ENCODE measurements around the gene ZMYND12. TPM values are rescaled to one million over a fixed set of nuclear protein-coding genes. Genes with fewer than 3 reads are reported as not detected.

Gene ZMYND12
- polyA plus RNA-seq, 3 donors = 0.76 to 1.3 (median 1.2) TPM

DNA sequence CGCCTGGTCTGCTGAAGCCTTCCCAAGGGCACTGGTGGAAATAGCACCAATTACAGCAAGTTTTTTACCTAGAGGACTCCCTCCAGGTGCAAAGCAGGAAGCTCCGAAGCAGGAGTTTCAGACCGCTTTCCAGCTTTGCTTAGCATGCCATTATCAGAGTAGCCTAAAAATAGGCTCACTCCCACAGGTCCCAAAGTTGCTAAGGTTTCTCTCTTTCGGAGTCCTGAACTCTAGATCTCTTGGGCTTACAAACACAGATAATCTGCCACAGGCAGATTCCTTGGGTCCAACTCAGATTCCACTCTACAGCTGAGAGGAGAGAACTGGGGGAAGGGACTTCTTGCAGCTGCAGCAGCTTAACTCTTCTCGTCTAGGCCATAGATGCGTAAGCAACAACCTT is 22.5 kb downstream of the ZMYND12 start:
- no peak overlapping the region for H3K4me3 ChIP-seq (replicated peaks in 1 of 3; ENCODE audit: low read depth in 2 of 3, low read length in 3 of 3)
- Mint-ChIP-seq H3K4me3 (no peak overlapping the region), H3K4me1 (peaks cover 5% of the 10 kb centered on the region), H3K9me3 (no peaks in the 10 kb centered on the region), H3K27me3 (ENCODE audit: low read depth in 3 of 3) (peaks cover 0 to 2% (median 2%) of the 10 kb centered on the region in 3 donors), H3K27ac (no peak overlapping the region), H3K36me3 (no peaks in the 10 kb centered on the region)
- intact Hi-C loops (cut with micrococcal nuclease) = no loop called here
- no peaks in the 10 kb centered on the region for H3K27me3 ChIP-seq (ENCODE audit: control insufficient read depth in 2 of 2, insufficient read depth in 2 of 2, low read length in 2 of 2)
- no peaks in the 10 kb centered on the region for H3K9me3 ChIP-seq (replicated peaks in 1 of 2; ENCODE audit: control insufficient read depth in 1 of 2, insufficient read depth in 1 of 2, low read length in 2 of 2)
- H2AFZ ChIP-seq (ENCODE audit: insufficient read depth, low read depth, low read length, poor library complexity, severe bottlenecking) = no peak overlapping the region
- no peak for DNase-seq
- H4K20me1 ChIP-seq (ENCODE audit: insufficient read depth, low read length) = no peaks in the 10 kb centered on the region
- WGBS (ENCODE audit: insufficient coverage) = 100% methylated on average over 2 of the region's 6 CpGs
- no peaks in the 10 kb centered on the region for H3K79me2 ChIP-seq (ENCODE audit: insufficient read depth, low read length)
- TF ChIP-seq, protein P1, sequence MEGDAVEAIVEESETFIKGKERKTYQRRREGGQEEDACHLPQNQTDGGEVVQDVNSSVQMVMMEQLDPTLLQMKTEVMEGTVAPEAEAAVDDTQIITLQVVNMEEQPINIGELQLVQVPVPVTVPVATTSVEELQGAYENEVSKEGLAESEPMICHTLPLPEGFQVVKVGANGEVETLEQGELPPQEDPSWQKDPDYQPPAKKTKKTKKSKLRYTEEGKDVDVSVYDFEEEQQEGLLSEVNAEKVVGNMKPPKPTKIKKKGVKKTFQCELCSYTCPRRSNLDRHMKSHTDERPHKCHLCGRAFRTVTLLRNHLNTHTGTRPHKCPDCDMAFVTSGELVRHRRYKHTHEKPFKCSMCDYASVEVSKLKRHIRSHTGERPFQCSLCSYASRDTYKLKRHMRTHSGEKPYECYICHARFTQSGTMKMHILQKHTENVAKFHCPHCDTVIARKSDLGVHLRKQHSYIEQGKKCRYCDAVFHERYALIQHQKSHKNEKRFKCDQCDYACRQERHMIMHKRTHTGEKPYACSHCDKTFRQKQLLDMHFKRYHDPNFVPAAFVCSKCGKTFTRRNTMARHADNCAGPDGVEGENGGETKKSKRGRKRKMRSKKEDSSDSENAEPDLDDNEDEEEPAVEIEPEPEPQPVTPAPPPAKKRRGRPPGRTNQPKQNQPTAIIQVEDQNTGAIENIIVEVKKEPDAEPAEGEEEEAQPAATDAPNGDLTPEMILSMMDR (IDR thresholded peaks at IDR 0.05) = no peak
- H3K9ac ChIP-seq (ENCODE audit: insufficient read depth, low read length, poor library complexity, severe bottlenecking) = no peak overlapping the region
- H3K4me2 ChIP-seq (replicated peaks; ENCODE audit: extremely low read depth, low read length, poor library complexity, severe bottlenecking) = no peak overlapping the region
- no peaks in the 10 kb centered on the region for H3K4me1 ChIP-seq (ENCODE audit: control insufficient read depth in 1 of 2, insufficient read depth in 2 of 2, low read length in 2 of 2)
- H3K36me3 ChIP-seq (replicated peaks in 1 of 2; ENCODE audit: control insufficient read depth in 1 of 2, insufficient read depth in 2 of 2, low read length in 2 of 2) = no peaks in the 10 kb centered on the region
- H3K27ac ChIP-seq (ENCODE audit: low read depth in 1 of 2, low read length in 2 of 2) = no peak overlapping the region

DNA sequence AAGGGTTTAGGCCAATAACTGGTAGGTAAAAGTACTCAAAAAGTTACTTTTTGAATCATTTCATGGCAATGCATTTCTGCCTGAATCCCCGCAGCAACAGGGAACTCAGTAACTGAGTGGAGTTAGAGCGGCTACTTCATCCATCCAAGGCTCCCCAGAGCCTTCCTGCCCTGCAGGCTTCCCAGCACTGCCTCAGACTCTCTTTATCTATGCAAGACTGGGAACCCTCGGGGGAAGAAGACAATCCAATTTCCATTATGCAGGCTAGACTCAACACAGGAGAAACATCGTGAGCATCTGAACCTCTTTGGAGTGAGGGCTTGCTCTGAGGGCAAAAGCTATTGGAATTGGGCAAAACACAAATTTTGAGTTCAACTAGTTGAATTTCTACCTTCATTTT is 23.1 kb downstream of the ZMYND12 start:
- Mint-ChIP-seq H3K9me3 (no peaks in the 10 kb centered on the region), H3K27me3 (ENCODE audit: low read depth in 3 of 3) (peaks cover 0 to 2% (median 0%) of the 10 kb centered on the region in 3 donors), H3K4me3 (no peak overlapping the region), H3K4me1 (peaks cover 5% of the 10 kb centered on the region), H3K27ac (no peak overlapping the region), H3K36me3 (no peaks in the 10 kb centered on the region)
- DNase-seq = no peak
- no peaks in the 10 kb centered on the region for H3K9me3 ChIP-seq (replicated peaks in 1 of 2; ENCODE audit: control insufficient read depth in 1 of 2, insufficient read depth in 1 of 2, low read length in 2 of 2)
- no peaks in the 10 kb centered on the region for H3K4me1 ChIP-seq (ENCODE audit: control insufficient read depth in 1 of 2, insufficient read depth in 2 of 2, low read length in 2 of 2)
- no peak overlapping the region for H3K4me3 ChIP-seq (replicated peaks in 1 of 3; ENCODE audit: low read depth in 2 of 3, low read length in 3 of 3)
- intact Hi-C loops (cut with micrococcal nuclease) = no loop called here
- H3K79me2 ChIP-seq (ENCODE audit: insufficient read depth, low read length) = no peaks in the 10 kb centered on the region
- no peaks in the 10 kb centered on the region for H3K36me3 ChIP-seq (replicated peaks in 1 of 2; ENCODE audit: control insufficient read depth in 1 of 2, insufficient read depth in 2 of 2, low read length in 2 of 2)
- H4K20me1 ChIP-seq (ENCODE audit: insufficient read depth, low read length) = no peaks in the 10 kb centered on the region
- no peak overlapping the region for H3K4me2 ChIP-seq (replicated peaks; ENCODE audit: extremely low read depth, low read length, poor library complexity, severe bottlenecking)
- TF ChIP-seq, protein P1 (IDR thresholded peaks at IDR 0.05) = no peak
- H3K27me3 ChIP-seq (ENCODE audit: control insufficient read depth in 2 of 2, insufficient read depth in 2 of 2, low read length in 2 of 2) = no peaks in the 10 kb centered on the region
- H2AFZ ChIP-seq (ENCODE audit: insufficient read depth, low read depth, low read length, poor library complexity, severe bottlenecking) = no peak overlapping the region
- WGBS (ENCODE audit: insufficient coverage) = 100% methylated on average over 2 of the region's 4 CpGs
- H3K9ac ChIP-seq (ENCODE audit: insufficient read depth, low read length, poor library complexity, severe bottlenecking) = no peak overlapping the region
- no peak overlapping the region for H3K27ac ChIP-seq (ENCODE audit: low read depth in 1 of 2, low read length in 2 of 2)
